ENCODE results near the gene CHID1. TPM values are rescaled to one million over a fixed set of nuclear protein-coding genes. Genes with fewer than 3 reads are reported as not detected.

The CHID1 gene
- total RNA-seq, 2 experiments from 2014 or later, result 30.6 to 71.1 TPM

GRCh38 chr11:923691-924405, 13.2 kb upstream of the CHID1 start:
- Histone ChIP-seq H4K20me1 (ENCODE audit: insufficient read depth, low read length) (no peaks in the 10 kb centered on the region), H3K79me2 (ENCODE audit: insufficient read depth, low read depth, low read length) (peaks cover 15% of the 10 kb centered on the region; the same call in 1 of the 2 replicates), H3K4me2 (ENCODE audit: low read length) (no peak overlapping the region), H2AFZ (ENCODE audit: low read length) (no peak overlapping the region), H3K27ac (ENCODE audit: low read depth, low read length, poor library complexity, severe bottlenecking) (no peak overlapping the region), H3K4me3 (ENCODE audit: low read depth, low read length, poor library complexity, severe bottlenecking) (no peak overlapping the region), H3K9me2 (ENCODE audit: insufficient read depth, low read length) (no peaks in the 10 kb centered on the region), H3K4me1 (ENCODE audit: insufficient read depth, low read length, poor library complexity, severe bottlenecking) (peaks cover 24% of the 10 kb centered on the region), H3K9me3 (ENCODE audit: low read length) (no peaks in the 10 kb centered on the region), H3K36me3 (ENCODE audit: insufficient read depth, low read length) (peaks cover 9% of the 10 kb centered on the region; the same call in 1 of the 2 replicates)
- intact Hi-C loops (cut with micrococcal nuclease; ENCODE audit: unreplicated experiment), result no loop called here
- ChIA-PET POLR2A (no interaction called here), CTCF (ENCODE audit: unreplicated experiment) (no interaction called here)
- TF ChIP-seq CTCF (conservative IDR thresholded peaks at IDR 0.05; ENCODE audit: low read length) (no peak), EZH2phosphoT487 (IDR thresholded peaks at IDR 0.05; ENCODE audit: borderline replicate concordance, low read depth, low read length) (no peak)
- no peak for DNase-seq (ENCODE audit: low spot score)
- BruUV-seq (replicated peaks), result no TSS peak

- Histone ChIP-seq H3K4me1 (ENCODE audit: insufficient read depth, low read length, poor library complexity, severe bottlenecking) (peaks cover 13% of the 10 kb centered on the region), H3K9me2 (ENCODE audit: insufficient read depth, low read length) (no peaks in the 10 kb centered on the region), H2AFZ (ENCODE audit: low read length) (no peak overlapping the region), H3K9me3 (ENCODE audit: low read length) (no peaks in the 10 kb centered on the region), H4K20me1 (ENCODE audit: insufficient read depth, low read length) (no peaks in the 10 kb centered on the region), H3K36me3 (ENCODE audit: insufficient read depth, low read length) (0 out of 2 replicates have a peak, but pooled peaks cover 3% of the 10 kb centered on the region), H3K4me2 (ENCODE audit: low read length) (no peak overlapping the region), H3K79me2 (ENCODE audit: insufficient read depth, low read depth, low read length) (peaks cover 9% of the 10 kb centered on the region; the same call in 1 of the 2 replicates), H3K27ac (ENCODE audit: low read depth, low read length, poor library complexity, severe bottlenecking) (no peak overlapping the region), H3K4me3 (ENCODE audit: low read depth, low read length, poor library complexity, severe bottlenecking) (no peak overlapping the region)
- CTCF ChIA-PET (ENCODE audit: unreplicated experiment), result no interaction called here
- POLR2A ChIA-PET, result no interaction called here
- intact Hi-C loops (cut with micrococcal nuclease; ENCODE audit: unreplicated experiment), result no loop called here
- no peak for TF ChIP-seq CTCF (conservative IDR thresholded peaks at IDR 0.05; ENCODE audit: low read length)
- no peak for TF ChIP-seq EZH2phosphoT487 (IDR thresholded peaks at IDR 0.05; ENCODE audit: borderline replicate concordance, low read depth, low read length)
- DNase-seq (ENCODE audit: low spot score), result no peak
- BruUV-seq (replicated peaks), result no TSS peak
Measured at GRCh38 chr11:921921-922678, 11.5 kb upstream of the CHID1 start.

GRCh38 chr11:917426-917825, 6.8 kb upstream of the CHID1 start:
- intact Hi-C loops (cut with micrococcal nuclease; ENCODE audit: unreplicated experiment), result no loop called here
- no TSS peak for BruUV-seq (replicated peaks)
- H2AFZ ChIP-seq (ENCODE audit: low read length), result no peak overlapping the region
- H3K79me2 ChIP-seq (ENCODE audit: insufficient read depth, low read depth, low read length), result no peaks in the 10 kb centered on the region
- peaks cover 6% of the 10 kb centered on the region for H3K4me1 ChIP-seq (ENCODE audit: insufficient read depth, low read length, poor library complexity, severe bottlenecking)
- POLR2A ChIA-PET, result no interaction called here
- H3K4me2 ChIP-seq (ENCODE audit: low read length), result no peak overlapping the region
- H4K20me1 ChIP-seq (ENCODE audit: insufficient read depth, low read length), result no peaks in the 10 kb centered on the region
- no peaks in the 10 kb centered on the region for H3K9me2 ChIP-seq (ENCODE audit: insufficient read depth, low read length)
- no peak for DNase-seq (ENCODE audit: low spot score)
- H3K9me3 ChIP-seq (ENCODE audit: low read length), result no peaks in the 10 kb centered on the region
- H3K27ac ChIP-seq (ENCODE audit: low read depth, low read length, poor library complexity, severe bottlenecking), result no peak overlapping the region
- H3K4me3 ChIP-seq (ENCODE audit: low read depth, low read length, poor library complexity, severe bottlenecking), result no peak overlapping the region
- CTCF ChIA-PET (ENCODE audit: unreplicated experiment), result no interaction called here
- H3K36me3 ChIP-seq (ENCODE audit: insufficient read depth, low read length), result no peaks in the 10 kb centered on the region
- TF ChIP-seq CTCF (conservative IDR thresholded peaks at IDR 0.05; ENCODE audit: low read length), result no peak
- no peak for TF ChIP-seq EZH2phosphoT487 (IDR thresholded peaks at IDR 0.05; ENCODE audit: borderline replicate concordance, low read depth, low read length)

All from OCI-LY7 (cell line).